Heart right ventricle (tissue), 16 donors: ENCODE measurements around the gene RGS19. TPM values are rescaled to one million over a fixed set of nuclear protein-coding genes. Genes with fewer than 3 reads are reported as not detected.

Experiments used
- ATAC-seq, 8 donors: fragments of 200-7000 bp; cut with Tn5 transposase; one replicate each; pipeline ENCODE4 v1.9.1; 2020; ENCODE audit warnings: mild to moderate bottlenecking in 8 of 8, moderate library complexity in 8 of 8, moderate number of reproducible peaks in 1 of 8
- DNase-seq, 2 donors: peaks; one replicate each; pipeline ENCODE4 v3.0.0-alpha.2; 2020
- H3K27ac ChIP-seq, 10 donors: fragments of 200-600 bp; sonication (generic) in 2 of 10; one replicate each; pipeline versions ENCODE4 v1.5.0 to v1.8.0; 2020 to 2022; ENCODE audit warnings: mild to moderate bottlenecking in 3 of 10
- H3K27me3 ChIP-seq, 7 donors: fragments of 200-600 bp; one replicate each; pipeline ENCODE4 v1.8.0; 2021 to 2022; ENCODE audit warnings: mild to moderate bottlenecking in 2 of 7
- H3K36me3 ChIP-seq, 9 donors: fragments of 200-600 bp; sonication (generic) in 1 of 9; one replicate each; pipeline versions ENCODE4 v1.5.0 to v1.8.0; 2020 to 2022; ENCODE audit warnings: mild to moderate bottlenecking in 2 of 9
- H3K4me1 ChIP-seq, 9 donors: fragments of 200-600 bp; sonication (generic) in 1 of 9; one replicate each; pipeline versions ENCODE4 v1.5.0 to v1.8.0; 2020 to 2022; ENCODE audit warnings: mild to moderate bottlenecking in 4 of 9
- H3K4me3 ChIP-seq, 10 donors: fragments of 200-600 bp; sonication (generic) in 2 of 10; one replicate each; pipeline versions ENCODE4 v1.5.0 to v1.8.0; 2020 to 2022; ENCODE audit warnings: mild to moderate bottlenecking in 7 of 10, moderate library complexity in 2 of 10
- H3K9me3 ChIP-seq, 11 donors: fragments of 200-600 bp in 10 of 11; sonication (generic) in 2 of 11; one replicate each; pipeline versions ENCODE4 v1.5.0 to v1.8.0; 2013 to 2022; ENCODE audit warnings: mild to moderate bottlenecking in 2 of 11, control low read depth in 1 of 11, moderate library complexity in 1 of 11
- WGBS, 2 donors: extraction: QIAGEN DNeasy Blood & Tissue Kit; methylation state at CpG; one replicate each; pipeline ENCODE4 v1.1.7; 2013; ENCODE audit warnings: inconsistent platforms in 1 of 2; 5-methylcytosine and 5-hydroxymethylcytosine counted together
- intact Hi-C, 10 donors: fragments of 100-400 bp; cut with DNase I; formaldehyde crosslinking; loops; one replicate each; pipeline versions ENCODE4 v1.11.1 to v1.14.2; 2022
- polyA plus RNA-seq, 2 donors: library from polyadenylated mRNA; stranded (reverse); fragments of 200-250 nt; gene quantifications; one replicate each; pipeline ENCODE4 v1.2.3, GENCODE V29; 2013
- total RNA-seq, 10 donors: library from RNA; stranded (reverse); fragmentation: NEBNext Ultra II Directional in 3 of 10; extraction: Animal tissue kit (Norgen Biotek cat#: 25700) in 3 of 10; gene quantifications; one replicate each; pipeline versions ENCODE4 v1.2.1 to v1.2.4, GENCODE V29; 2021 to 2023
- TF ChIP-seq, protein P1 (sequence below), 9 donors: fragments of 200-600 bp; sonication (generic) in 2 of 9; IDR thresholded peaks; one replicate each; pipeline versions ENCODE4 v1.5.0 to v1.8.0; 2021 to 2022; ENCODE audit warnings: antibody characterized with exemption in 9 of 9, mild to moderate bottlenecking in 5 of 9, moderate library complexity in 1 of 9
- donor health status: Arrhythmogenic right ventricular cardiomyopathy.
- donor health status: ischemic (EF 13 %, LVEDD 7.1; RV severe dilation, severe dysfunction).
- donor health status: healthy with polysubstance abuse.
- donor health status: DM: no; HTN: yes; CAD: no.
- donor health status: DM: no; HTN: no; CAD: no.
- donor health status: ischemic (EF 25% LVEDD 6.9; RV normal size, moderate dysfunction).
- donor health status: ischemic (EF 25% LVEDD 5.7; RV mildly dilated, moderate dysfunction).
- donor health status: healthy.
- donor health status: DM: yes; HTN: yes; CAD: no.
- donor health status: Ischemic cardiomyopathy.
- donor health status: ischemic (EF 35%, LVEDD 5.7; RV mildly dilated, moderate dysfunction).
- donor health status: nonischemic (EF 11% LVEDD 7.7; RV severe dilation, severe dysfunction).
- donor health status: DM: yes; HTN: yes; CAD: no.
- donor health status: PGD.
- donor health status: ischemic (EF 29% LVEDD 5.4; RV normal size, mild dysfunction).
- donor health status: nonischemic (EF 23%, LVEDD 6.1; RV moderate dilation, normal function).

Gene RGS19
- total and polyA plus RNA-seq, 12 donors: 1.8 to 13.1 (median 4.0) TPM

DNA sequence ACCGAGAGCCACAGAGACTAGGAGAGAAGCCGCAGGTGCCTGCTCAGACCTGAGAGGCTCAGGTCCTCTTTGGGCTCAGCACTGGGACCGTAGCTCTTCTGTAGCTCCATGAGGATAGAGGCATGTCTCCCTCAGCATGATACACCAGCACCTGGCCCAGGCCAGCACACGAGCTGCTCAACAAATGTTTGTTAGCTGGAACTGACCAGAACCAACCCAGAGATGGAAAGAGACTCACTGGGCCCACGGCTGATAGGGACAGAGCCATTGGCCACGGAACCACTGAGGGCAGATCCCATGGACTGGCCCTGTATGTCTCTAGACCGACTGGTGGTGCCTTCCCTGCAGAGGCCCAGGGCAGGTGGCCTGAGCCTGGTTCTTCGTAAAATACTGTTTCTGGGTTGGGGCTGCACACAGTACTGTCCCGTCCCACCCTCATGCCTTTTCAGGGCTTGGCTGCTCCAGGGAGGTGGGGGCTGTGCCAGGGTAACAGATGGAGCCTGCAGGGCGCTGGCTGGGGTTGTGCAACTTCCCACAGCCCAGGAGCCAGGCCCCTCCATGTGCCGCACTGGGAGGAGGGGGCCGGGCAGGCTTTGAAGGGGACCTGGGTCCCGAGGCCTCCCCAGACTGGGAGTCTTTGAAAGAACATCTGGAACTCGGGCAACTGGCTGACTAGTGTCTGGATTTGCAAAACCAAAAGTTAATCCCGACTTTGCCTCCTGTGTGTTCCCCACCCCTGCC, 38.1 kb downstream of the RGS19 start:
- H3K4me3 ChIP-seq: peak overlapping the region in 9 of 10 donors; percentile 39 to 60 (median 50)
- TF ChIP-seq, protein P1, sequence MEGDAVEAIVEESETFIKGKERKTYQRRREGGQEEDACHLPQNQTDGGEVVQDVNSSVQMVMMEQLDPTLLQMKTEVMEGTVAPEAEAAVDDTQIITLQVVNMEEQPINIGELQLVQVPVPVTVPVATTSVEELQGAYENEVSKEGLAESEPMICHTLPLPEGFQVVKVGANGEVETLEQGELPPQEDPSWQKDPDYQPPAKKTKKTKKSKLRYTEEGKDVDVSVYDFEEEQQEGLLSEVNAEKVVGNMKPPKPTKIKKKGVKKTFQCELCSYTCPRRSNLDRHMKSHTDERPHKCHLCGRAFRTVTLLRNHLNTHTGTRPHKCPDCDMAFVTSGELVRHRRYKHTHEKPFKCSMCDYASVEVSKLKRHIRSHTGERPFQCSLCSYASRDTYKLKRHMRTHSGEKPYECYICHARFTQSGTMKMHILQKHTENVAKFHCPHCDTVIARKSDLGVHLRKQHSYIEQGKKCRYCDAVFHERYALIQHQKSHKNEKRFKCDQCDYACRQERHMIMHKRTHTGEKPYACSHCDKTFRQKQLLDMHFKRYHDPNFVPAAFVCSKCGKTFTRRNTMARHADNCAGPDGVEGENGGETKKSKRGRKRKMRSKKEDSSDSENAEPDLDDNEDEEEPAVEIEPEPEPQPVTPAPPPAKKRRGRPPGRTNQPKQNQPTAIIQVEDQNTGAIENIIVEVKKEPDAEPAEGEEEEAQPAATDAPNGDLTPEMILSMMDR (IDR thresholded peaks at IDR 0.05): no peak
- ATAC-seq (no peak), DNase-seq (no peak)
- H3K9me3 ChIP-seq: no peaks in the 10 kb centered on the region
- peaks cover 3 to 95% (median 67%) of the 10 kb centered on the region in 7 donors for H3K27me3 ChIP-seq
- 45 to 52% methylated on average over 15 of the region's 15 CpGs for WGBS, 2 donors
- peak overlapping the region; percentile 79 to 96 (median 86) for H3K27ac ChIP-seq
- no peaks in the 10 kb centered on the region for H3K36me3 ChIP-seq
- peaks cover 17 to 64% (median 54%) of the 10 kb centered on the region in 9 donors for H3K4me1 ChIP-seq
- intact Hi-C loops: loop anchor here in 1 of 10 donors (2.0 kb wide), 1 partner anchor 16 kb away; no protein-coding TSS in a partner anchor

DNA sequence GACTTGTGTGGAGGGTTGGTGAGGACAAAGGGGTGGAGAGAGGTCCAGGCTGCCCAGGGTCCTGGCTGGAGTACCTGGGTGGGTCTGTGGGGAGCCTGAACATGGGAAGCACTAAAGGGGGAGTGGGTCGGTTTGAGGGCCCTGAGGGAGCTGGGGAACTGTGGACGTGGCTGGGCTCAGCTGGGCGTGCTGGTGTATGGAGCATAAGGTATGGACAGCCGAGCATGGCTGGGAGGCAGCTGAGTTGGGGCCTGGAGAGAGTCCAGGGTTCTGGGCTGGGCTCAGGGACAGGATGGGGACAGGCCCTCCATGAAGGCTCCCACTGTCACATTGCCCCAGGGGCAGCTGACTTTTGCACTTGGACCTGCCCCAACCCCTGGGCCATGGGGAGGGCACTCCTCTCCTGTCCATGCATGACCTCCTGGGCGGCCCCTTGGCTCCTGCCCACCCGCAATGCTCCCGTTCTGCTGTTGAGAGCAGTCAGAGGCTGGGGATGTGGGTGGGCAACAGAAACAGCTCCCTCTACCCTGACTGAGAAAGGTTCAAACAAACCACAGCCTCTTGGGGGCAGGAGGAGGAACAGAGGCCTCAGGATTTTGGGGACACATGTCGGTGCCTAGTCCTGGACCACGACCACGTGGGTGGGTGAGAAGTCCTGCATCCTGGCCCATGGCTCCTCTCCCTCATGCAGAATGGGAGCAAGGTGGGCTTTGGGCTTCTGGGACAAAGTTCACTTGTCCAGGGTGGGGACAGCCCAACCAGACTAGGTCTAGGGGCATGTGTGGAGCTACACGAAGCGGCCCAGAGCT, 38.9 kb downstream of the RGS19 start:
- Histone ChIP-seq H3K4me3 (peak overlapping the region in 3 of 10 donors; percentile 58 to 63 (median 58)), H3K27me3 (peaks cover 3 to 94% (median 62%) of the 10 kb centered on the region in 7 donors), H3K27ac (peak overlapping the region in 9 of 10 donors; percentile 33 to 96 (median 85)), H3K36me3 (peaks cover 0 to 3% (median 0%) of the 10 kb centered on the region in 9 donors), H3K9me3 (no peaks in the 10 kb centered on the region), H3K4me1 (peaks cover 17 to 64% (median 54%) of the 10 kb centered on the region in 9 donors)
- DNase-seq (no peak), ATAC-seq (no peak)
- TF ChIP-seq, protein P1 (IDR thresholded peaks at IDR 0.05): no peak
- intact Hi-C loops: loop anchor here in 1 of 10 donors (2.0 kb wide), 1 partner anchor 16 kb away; no protein-coding TSS in a partner anchor
- WGBS, 2 donors: 63 to 65% methylated on average over 12 of the region's 12 CpGs

DNA sequence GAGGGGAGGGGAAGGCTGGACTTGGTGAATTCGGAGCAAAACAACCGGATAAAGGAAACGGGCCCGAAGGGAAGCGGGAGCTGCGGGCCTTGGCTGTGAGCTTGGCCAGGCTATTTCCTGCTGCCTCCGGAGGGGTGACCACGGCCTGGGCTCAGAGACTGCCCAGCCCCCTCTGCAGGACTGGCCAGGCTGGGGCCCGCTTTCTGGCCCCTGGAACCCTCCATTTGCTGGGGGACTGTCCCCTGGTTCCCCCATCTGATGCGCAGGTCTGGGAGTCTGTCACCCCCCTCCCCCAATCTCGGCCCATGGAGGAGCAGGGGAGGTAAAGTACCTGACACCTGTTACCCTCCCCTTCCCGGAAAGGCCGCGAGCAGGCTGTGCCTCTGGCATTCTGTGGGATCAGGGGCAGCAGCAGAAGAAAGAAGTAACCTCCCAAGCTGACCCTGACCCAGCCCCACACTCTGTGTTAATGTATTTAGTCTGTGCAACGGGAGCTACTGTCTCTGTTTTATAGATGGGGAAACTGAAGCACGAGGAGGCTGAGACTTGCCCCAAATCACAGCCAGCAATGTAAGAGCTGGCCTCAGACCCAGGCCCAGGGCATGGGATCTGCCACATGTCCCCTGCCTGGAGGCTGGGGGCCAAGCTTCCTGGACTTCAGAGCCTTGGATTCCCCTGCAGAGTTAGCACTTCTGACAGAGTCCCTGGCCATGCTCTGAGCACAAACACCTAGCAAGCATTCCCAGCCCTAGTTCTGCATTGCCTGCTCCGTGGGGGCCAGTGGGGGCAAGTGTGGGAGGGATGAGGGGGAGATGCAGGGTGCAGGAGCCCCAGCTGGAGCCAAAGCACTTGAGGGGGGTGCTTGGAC, 39.8 kb downstream of the RGS19 start:
- H3K27me3 ChIP-seq: peaks cover 3 to 85% (median 59%) of the 10 kb centered on the region in 7 donors
- H3K36me3 ChIP-seq: peaks cover 0 to 11% (median 5%) of the 10 kb centered on the region in 9 donors
- H3K4me3 ChIP-seq: peak overlapping the region in 9 of 10 donors; percentile 30 to 66 (median 58)
- WGBS, 2 donors: 7 to 12% methylated on average over 17 of the region's 17 CpGs
- peaks cover 17 to 61% (median 51%) of the 10 kb centered on the region in 9 donors for H3K4me1 ChIP-seq
- H3K27ac ChIP-seq: peak overlapping the region; percentile 33 to 96 (median 84)
- intact Hi-C loops: loop anchor here (1.0 to 10.0 kb wide), 7 partner anchors 17 to 85 kb away; partner anchors contain the start of gene PRPF6 (in 4 of the 10)
- no peaks in the 10 kb centered on the region for H3K9me3 ChIP-seq
- ATAC-seq (peak in 5 of 8 donors; percentile 0 to 66 (median 46)), DNase-seq (no peak)
- TF ChIP-seq, protein P1 (IDR thresholded peaks at IDR 0.05): peak in 1 of 9 donors; percentile 3
